ENCODE results near the gene TXNRD1.

DNA sequence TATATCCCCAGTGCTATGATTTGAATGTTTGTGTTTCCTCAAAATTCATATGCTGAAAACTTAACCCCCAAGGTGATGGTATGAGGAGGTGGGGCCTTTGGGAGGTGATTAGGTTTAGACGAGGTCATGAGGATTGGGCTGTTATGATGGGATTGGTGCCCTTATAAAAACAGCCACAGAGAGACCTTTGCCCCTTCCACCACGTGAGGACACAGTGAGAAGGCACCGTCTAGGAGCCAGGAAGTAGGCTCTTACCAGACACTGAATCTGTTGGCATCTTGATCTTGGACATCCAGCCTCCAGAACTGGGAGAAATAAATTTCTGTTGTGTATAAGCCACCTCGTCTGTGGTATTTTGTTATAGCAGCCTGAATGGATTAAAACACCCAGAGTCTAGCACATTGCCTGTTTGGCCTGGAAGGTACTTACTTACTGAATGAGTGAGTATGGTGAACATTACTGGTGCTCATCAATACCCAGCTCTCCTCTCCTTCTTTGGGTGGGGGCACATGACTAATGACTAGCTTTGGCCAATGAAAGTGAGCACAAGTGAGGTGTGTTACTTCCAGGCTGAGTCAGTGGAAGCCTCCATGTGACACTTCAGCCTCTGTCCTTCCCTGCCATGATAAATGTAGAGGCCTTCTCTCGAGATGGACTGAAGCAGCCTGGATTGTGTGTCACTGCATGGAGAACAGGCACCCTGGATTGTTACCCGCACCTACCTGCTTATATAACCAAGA lies 168.7 kb downstream of the TXNRD1 start:
- TF ChIP-seq, protein P1, sequence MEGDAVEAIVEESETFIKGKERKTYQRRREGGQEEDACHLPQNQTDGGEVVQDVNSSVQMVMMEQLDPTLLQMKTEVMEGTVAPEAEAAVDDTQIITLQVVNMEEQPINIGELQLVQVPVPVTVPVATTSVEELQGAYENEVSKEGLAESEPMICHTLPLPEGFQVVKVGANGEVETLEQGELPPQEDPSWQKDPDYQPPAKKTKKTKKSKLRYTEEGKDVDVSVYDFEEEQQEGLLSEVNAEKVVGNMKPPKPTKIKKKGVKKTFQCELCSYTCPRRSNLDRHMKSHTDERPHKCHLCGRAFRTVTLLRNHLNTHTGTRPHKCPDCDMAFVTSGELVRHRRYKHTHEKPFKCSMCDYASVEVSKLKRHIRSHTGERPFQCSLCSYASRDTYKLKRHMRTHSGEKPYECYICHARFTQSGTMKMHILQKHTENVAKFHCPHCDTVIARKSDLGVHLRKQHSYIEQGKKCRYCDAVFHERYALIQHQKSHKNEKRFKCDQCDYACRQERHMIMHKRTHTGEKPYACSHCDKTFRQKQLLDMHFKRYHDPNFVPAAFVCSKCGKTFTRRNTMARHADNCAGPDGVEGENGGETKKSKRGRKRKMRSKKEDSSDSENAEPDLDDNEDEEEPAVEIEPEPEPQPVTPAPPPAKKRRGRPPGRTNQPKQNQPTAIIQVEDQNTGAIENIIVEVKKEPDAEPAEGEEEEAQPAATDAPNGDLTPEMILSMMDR (IDR thresholded peaks at IDR 0.05) = no peak
- TF ChIP-seq POLR2A (IDR thresholded peaks at IDR 0.05) = no peak

All from lower leg skin (tissue), 3 donors.